ENCODE results near the gene SETD1B.
"Not testable (repeated sequence)": the region's sequence is repeated elsewhere in the genome, so short reads cannot be mapped to it uniquely, and the experiment has no call there.

Gene SETD1B

GRCh38 chr12:121803861-121804416 is at the start of gene SETD1B:
Gene SETD1B, plus strand, starts transcription at chr12:121804009. Its CDS starts 729 bp downstream, at chr12:121804738.
- DNase-seq = peak; percentile 7 to 41

GRCh38 chr12:121754836-121755235 is 49.0 kb upstream of the SETD1B start:
- no peak for DNase-seq

- no peak for DNase-seq
Observed at GRCh38 chr12:121755591-121755990, 48.2 kb upstream of the SETD1B start.

- not testable (repeated sequence) for DNase-seq
Observed at GRCh38 chr12:121758536-121758935, 45.3 kb upstream of the SETD1B start.

- no peak for DNase-seq
Observed at GRCh38 chr12:121762269-121762668, 41.5 kb upstream of the SETD1B start.

GRCh38 chr12:121764808-121765207 is 39.0 kb upstream of the SETD1B start:
- DNase-seq = no peak

- DNase-seq = no peak
Observed at GRCh38 chr12:121765573-121765972, 38.2 kb upstream of the SETD1B start.

GRCh38 chr12:121766290-121767039 is 37.3 kb upstream of the SETD1B start:
- DNase-seq = no peak

- DNase-seq = no peak
Observed at GRCh38 chr12:121767525-121768016, 36.2 kb upstream of the SETD1B start.

- DNase-seq = no peak
Observed at GRCh38 chr12:121769297-121769830, 34.4 kb upstream of the SETD1B start.

- DNase-seq = no peak
Observed at GRCh38 chr12:121769831-121770301, 33.9 kb upstream of the SETD1B start.

- no peak for DNase-seq
Observed at GRCh38 chr12:121770388-121770787, 33.4 kb upstream of the SETD1B start.

GRCh38 chr12:121770813-121771625 is 32.8 kb upstream of the SETD1B start:
- no peak for DNase-seq

- peak; percentile 15 to 38 for DNase-seq
Observed at GRCh38 chr12:121773011-121773777, 30.6 kb upstream of the SETD1B start.

- DNase-seq = no peak
Observed at GRCh38 chr12:121774968-121775474, 28.8 kb upstream of the SETD1B start.

GRCh38 chr12:121775501-121775900 is 28.3 kb upstream of the SETD1B start:
- DNase-seq = no peak

- DNase-seq = peak; percentile 57 to 69
Observed at GRCh38 chr12:121776190-121777098, 27.4 kb upstream of the SETD1B start.

GRCh38 chr12:121778567-121779421 is 25.0 kb upstream of the SETD1B start:
- no peak for DNase-seq

GRCh38 chr12:121779422-121779895 is 24.4 kb upstream of the SETD1B start:
- no peak for DNase-seq

- DNase-seq = no peak
Observed at GRCh38 chr12:121780429-121780828, 23.4 kb upstream of the SETD1B start.

All from bone marrow (tissue), 2 donors.